Measurements from ENCODE around the gene SPOCD1.

- TF ChIP-seq, protein P1, sequence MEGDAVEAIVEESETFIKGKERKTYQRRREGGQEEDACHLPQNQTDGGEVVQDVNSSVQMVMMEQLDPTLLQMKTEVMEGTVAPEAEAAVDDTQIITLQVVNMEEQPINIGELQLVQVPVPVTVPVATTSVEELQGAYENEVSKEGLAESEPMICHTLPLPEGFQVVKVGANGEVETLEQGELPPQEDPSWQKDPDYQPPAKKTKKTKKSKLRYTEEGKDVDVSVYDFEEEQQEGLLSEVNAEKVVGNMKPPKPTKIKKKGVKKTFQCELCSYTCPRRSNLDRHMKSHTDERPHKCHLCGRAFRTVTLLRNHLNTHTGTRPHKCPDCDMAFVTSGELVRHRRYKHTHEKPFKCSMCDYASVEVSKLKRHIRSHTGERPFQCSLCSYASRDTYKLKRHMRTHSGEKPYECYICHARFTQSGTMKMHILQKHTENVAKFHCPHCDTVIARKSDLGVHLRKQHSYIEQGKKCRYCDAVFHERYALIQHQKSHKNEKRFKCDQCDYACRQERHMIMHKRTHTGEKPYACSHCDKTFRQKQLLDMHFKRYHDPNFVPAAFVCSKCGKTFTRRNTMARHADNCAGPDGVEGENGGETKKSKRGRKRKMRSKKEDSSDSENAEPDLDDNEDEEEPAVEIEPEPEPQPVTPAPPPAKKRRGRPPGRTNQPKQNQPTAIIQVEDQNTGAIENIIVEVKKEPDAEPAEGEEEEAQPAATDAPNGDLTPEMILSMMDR (IDR thresholded peaks at IDR 0.05; ENCODE audit: insufficient read depth, low read length) = no peak
- TF ChIP-seq POLR2AphosphoS5 (IDR thresholded peaks at IDR 0.05; ENCODE audit: low read depth) (no peak), GABPA (IDR thresholded peaks at IDR 0.05; ENCODE audit: low read depth) (no peak)
- TF ChIP-seq, protein P2, sequence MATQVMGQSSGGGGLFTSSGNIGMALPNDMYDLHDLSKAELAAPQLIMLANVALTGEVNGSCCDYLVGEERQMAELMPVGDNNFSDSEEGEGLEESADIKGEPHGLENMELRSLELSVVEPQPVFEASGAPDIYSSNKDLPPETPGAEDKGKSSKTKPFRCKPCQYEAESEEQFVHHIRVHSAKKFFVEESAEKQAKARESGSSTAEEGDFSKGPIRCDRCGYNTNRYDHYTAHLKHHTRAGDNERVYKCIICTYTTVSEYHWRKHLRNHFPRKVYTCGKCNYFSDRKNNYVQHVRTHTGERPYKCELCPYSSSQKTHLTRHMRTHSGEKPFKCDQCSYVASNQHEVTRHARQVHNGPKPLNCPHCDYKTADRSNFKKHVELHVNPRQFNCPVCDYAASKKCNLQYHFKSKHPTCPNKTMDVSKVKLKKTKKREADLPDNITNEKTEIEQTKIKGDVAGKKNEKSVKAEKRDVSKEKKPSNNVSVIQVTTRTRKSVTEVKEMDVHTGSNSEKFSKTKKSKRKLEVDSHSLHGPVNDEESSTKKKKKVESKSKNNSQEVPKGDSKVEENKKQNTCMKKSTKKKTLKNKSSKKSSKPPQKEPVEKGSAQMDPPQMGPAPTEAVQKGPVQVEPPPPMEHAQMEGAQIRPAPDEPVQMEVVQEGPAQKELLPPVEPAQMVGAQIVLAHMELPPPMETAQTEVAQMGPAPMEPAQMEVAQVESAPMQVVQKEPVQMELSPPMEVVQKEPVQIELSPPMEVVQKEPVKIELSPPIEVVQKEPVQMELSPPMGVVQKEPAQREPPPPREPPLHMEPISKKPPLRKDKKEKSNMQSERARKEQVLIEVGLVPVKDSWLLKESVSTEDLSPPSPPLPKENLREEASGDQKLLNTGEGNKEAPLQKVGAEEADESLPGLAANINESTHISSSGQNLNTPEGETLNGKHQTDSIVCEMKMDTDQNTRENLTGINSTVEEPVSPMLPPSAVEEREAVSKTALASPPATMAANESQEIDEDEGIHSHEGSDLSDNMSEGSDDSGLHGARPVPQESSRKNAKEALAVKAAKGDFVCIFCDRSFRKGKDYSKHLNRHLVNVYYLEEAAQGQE (IDR thresholded peaks at IDR 0.05; ENCODE audit: insufficient replicate concordance, low read depth) = no peak
Observed at GRCh38 chr1:31771891-31772668, 43.7 kb downstream of the SPOCD1 start.

Data from HL-60 (cell line).